GM06990 (cell line): Measurements from ENCODE around the gene FAM222B.
"Not testable (repeated sequence)": the region's sequence is repeated elsewhere in the genome, so short reads cannot be mapped to it uniquely, and the experiment has no call there.

Experiments
- DNase-seq: peaks from one replicate; pipeline ENCODE4 v3.0.0-alpha.2; 2011; ENCODE audit not compliant: insufficient read length; ENCODE audit errors: extremely low read depth
- H3K27me3 ChIP-seq: replicated peaks from 2 replicates; pipeline ENCODE4 v1.6.0; 2011; ENCODE audit warnings: low read length; ENCODE audit not compliant: control insufficient read depth, insufficient read depth
- H3K36me3 ChIP-seq: 2 replicates; pipeline ENCODE4 v1.5.1; 2011; ENCODE audit warnings: low read length; ENCODE audit not compliant: control insufficient read depth, insufficient read depth
- H3K4me3 ChIP-seq: replicated peaks from 2 replicates; pipeline ENCODE4 v1.5.1; 2011; ENCODE audit warnings: low read depth, mild to moderate bottlenecking, control low read depth, low read length
- TF ChIP-seq, protein P1 (sequence below): IDR thresholded peaks from 2 replicates; pipeline ENCODE4 v1.5.1; 2011; ENCODE audit warnings: low read length, control low read depth, mild to moderate bottlenecking, inconsistent platforms; ENCODE audit not compliant: insufficient read depth, poor library complexity, severe bottlenecking

The FAM222B gene

DNA sequence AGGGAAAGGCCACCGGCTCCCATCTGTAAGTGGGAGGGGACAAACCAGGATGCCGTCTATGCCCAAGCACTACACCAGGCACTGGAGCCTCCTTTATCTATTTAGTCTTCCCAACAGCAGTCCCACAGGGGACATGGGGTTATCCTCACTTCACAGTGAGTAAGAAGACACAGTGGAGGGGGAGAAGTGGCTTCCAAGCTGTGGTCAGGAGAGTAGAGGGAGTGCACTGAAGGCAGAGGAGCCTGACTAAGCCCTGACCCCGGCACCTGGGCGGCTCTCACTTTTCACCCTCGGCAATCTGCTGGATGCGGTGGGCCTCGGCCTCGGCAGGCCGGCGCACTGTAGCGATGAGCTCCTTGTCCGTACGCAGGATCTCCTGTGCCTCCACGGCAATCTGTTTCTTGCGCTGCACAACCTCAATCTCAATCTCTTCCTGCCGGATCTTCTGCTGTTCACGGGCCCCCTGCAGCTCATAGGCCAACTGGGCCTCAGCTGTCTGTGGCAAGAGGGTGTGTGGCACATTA, 39.0 kb upstream of the FAM222B start:
- TF ChIP-seq, protein P1, sequence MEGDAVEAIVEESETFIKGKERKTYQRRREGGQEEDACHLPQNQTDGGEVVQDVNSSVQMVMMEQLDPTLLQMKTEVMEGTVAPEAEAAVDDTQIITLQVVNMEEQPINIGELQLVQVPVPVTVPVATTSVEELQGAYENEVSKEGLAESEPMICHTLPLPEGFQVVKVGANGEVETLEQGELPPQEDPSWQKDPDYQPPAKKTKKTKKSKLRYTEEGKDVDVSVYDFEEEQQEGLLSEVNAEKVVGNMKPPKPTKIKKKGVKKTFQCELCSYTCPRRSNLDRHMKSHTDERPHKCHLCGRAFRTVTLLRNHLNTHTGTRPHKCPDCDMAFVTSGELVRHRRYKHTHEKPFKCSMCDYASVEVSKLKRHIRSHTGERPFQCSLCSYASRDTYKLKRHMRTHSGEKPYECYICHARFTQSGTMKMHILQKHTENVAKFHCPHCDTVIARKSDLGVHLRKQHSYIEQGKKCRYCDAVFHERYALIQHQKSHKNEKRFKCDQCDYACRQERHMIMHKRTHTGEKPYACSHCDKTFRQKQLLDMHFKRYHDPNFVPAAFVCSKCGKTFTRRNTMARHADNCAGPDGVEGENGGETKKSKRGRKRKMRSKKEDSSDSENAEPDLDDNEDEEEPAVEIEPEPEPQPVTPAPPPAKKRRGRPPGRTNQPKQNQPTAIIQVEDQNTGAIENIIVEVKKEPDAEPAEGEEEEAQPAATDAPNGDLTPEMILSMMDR, result no peak
- H3K36me3 ChIP-seq, result peaks cover 32% of the 10 kb centered on the region

DNA sequence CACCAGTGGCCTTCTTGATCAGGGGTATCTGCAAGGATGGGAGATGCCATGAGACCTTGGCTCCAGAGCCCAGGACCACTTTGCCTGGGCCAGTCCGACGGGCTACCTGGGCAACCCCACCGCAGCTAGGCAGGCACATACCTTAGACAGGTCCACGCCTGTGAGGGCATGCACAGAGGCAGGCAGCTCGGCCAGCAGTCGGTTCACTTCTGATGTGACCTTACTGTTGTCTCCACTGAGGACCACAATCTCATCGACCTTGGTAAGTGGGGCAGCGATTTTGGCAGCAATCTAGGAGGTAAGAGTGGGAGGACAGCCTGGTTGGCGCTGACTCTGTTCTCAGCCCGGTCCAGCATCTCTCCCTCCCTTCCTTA, 38.0 kb upstream of the FAM222B start:
- Histone ChIP-seq H3K36me3 (peaks cover 32% of the 10 kb centered on the region), H3K27me3 (no peaks in the 10 kb centered on the region), H3K4me3 (no peak overlapping the region)
- DNase-seq, result no peak
- TF ChIP-seq, protein P1, result no peak

More for the DNA sequence above, 39.0 kb upstream of the FAM222B start:
- no peak for DNase-seq
- no peaks in the 10 kb centered on the region for H3K27me3 ChIP-seq
- no peak overlapping the region for H3K4me3 ChIP-seq

DNA sequence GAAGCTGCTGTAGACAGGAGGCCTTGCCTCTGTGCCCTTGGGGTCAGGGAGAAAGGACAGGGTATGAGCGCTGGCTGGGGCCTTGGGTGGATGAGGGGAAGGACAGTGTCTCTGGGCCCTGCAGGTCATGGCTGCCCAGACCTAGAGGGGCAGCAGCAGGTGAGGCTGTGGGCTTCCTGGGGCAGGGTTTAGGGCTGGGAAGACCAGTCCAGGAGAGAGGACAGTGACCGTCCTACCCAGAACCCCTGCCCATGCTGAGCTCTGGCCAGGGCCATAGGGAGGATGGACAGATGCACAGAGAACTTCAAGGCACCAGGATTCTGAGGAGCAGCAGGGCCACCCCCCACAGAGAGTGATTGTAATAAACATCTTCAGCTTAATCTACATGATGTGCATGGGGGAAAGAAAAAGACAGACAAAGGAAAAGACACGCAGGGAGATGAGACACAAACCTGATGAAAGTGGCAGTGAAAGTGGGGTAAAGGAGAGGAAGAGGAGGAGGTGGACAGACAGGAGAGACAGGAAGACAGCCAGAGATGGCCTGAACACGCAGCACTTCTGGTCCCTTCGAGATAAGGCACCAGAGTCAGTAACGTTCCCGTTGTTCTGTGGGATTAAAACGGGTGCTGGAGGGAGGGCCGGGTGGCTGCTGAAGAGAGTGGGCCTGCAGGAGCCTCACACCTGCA, 37.4 kb upstream of the FAM222B start:
- DNase-seq, result no peak
- no peak overlapping the region for H3K4me3 ChIP-seq
- no peaks in the 10 kb centered on the region for H3K27me3 ChIP-seq
- TF ChIP-seq, protein P1, result no peak
- peaks cover 32% of the 10 kb centered on the region for H3K36me3 ChIP-seq

DNA sequence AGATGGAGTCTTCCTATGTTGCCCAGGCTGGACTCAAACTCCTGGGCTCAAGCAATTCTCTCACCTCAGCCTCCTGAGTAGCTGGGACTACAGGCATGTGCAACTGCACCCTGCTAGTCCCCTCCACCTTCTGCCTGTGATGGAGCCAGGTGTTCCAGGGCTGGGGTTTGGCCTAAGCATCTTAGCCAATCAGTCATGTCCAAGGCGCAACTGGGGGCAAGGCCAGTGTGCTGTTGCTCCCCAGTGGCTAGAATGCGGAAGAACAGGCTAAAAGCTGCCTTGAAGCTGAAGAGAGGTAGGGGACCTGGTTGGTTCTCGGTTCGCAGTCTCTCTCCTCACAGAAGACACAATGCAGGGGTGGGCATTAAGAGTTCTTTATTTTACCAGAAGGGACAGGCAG, 36.4 kb upstream of the FAM222B start:
- no peaks in the 10 kb centered on the region for H3K27me3 ChIP-seq
- H3K4me3 ChIP-seq, result no peak overlapping the region
- peaks cover 29% of the 10 kb centered on the region for H3K36me3 ChIP-seq
- TF ChIP-seq, protein P1, result peak; percentile 44
- DNase-seq, result no peak

DNA sequence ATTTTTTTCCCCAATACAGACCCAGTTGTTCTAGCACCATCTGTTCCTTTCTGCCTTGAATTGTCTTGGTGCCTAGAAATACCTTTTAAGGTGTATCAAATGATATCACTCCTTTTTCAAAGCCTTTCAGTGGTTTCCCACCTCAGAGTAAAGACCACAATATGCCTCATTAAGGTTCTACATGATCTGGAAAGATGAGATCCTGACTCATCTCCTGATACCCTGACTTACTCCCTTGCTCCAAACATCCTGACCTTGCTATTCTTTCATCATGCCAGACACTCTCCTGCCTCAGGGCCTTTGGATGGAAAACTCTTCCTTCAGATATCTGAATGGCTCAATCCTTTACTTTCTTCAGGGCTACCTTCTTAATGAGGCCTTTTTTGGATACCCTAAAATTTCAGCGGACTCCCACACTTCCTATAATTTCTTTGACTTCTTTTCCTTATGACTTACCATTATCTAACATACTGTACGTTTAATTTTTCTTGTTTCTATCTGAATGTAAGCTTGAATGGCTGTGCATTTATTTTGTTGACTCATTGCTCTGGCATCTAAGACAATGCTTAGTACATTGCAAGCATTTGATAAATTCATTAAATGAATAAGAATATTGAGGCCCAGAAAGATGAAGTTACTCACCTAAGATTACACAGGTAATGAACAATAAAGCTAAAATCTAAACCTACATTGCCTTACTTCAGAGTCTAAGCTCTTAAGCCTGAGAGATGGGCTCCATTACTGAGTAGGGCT, 35.7 kb upstream of the FAM222B start:
- H3K27me3 ChIP-seq, result no peaks in the 10 kb centered on the region
- TF ChIP-seq, protein P1, result no peak
- DNase-seq, result no peak
- peaks cover 27% of the 10 kb centered on the region for H3K36me3 ChIP-seq
- no peak overlapping the region for H3K4me3 ChIP-seq

DNA sequence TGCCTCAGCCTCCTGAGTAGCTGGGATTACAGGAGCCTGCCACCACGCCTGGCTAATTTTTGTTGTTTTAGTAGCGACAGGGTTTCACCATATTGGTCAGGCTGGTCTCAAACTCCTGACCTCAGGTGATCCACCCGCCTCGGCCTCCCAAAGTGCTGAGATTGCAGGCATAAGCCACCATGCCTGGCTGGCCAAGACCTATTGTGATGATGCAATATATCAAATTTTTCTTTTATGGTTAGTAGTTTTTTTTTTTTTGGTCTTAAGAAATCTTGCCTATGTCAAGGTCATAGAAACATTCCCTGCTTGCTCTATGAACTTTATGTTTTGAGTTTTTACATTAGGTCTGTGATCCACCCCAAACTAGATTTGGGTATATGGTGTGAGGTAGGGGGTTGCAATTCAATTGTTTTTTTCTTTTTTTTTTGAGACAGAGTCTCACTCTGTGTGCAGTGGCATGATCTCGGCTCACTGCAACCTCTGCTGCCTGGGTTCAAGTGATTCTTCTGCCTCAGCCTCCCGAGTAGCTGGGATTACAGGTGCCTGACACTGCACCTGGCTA, 34.6 kb upstream of the FAM222B start:
- peaks cover 22% of the 10 kb centered on the region for H3K36me3 ChIP-seq
- H3K4me3 ChIP-seq, H3K27me3 ChIP-seq, DNase-seq: not testable (repeated sequence)
